Measurements from ENCODE around the gene MYDGF. TPM values are rescaled to one million over a fixed set of nuclear protein-coding genes. Genes with fewer than 3 reads are reported as not detected.

Gene MYDGF
- total RNA-seq, 2 donors from 2014 or later: 59.3 to 72.9 TPM

GRCh38 chr19:4689403-4689802, 19.3 kb upstream of the MYDGF start:
- no peak for TF ChIP-seq CTCF (IDR thresholded peaks at IDR 0.05)
- H3K27me3 ChIP-seq (replicated peaks; ENCODE audit: insufficient read depth): no peaks in the 10 kb centered on the region
- DNase-seq (ENCODE audit: low spot score): no peak
- no peak for ATAC-seq (ENCODE audit: insufficient number of reproducible peaks, low FRiP score, low read depth)
- H3K9me3 ChIP-seq: no peaks in the 10 kb centered on the region
- peaks cover 67% of the 10 kb centered on the region for H3K36me3 ChIP-seq
- no peaks in the 10 kb centered on the region for H3K4me1 ChIP-seq (ENCODE audit: control insufficient read depth in 1 of 2, low read depth in 2 of 2)
- H3K27ac ChIP-seq: no peak overlapping the region
- no peak overlapping the region for H3K4me3 ChIP-seq

DNA sequence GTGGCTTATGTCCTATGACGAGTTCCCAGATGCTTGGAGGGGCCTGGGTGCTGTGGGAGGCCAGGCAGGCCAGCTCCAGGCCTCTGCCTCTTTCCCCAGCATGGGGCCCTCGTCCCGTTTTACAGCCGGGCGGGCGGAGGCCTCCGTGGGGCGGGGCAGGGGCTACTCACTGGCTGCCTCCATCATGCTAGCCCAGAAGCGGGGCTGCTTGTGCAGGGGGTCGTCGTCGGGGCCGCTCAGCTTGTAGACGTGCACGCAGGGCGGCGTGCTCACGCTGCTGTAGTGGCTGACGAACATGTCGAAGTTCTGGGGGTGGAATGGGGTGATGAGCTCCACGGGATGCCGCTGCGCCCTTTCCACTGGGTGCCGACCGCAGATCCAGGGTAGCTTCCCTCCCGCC, 18.4 kb upstream of the MYDGF start:
- no peaks in the 10 kb centered on the region for H3K4me1 ChIP-seq (ENCODE audit: control insufficient read depth in 1 of 2, low read depth in 2 of 2)
- H3K4me3 ChIP-seq: no peak overlapping the region
- H3K27me3 ChIP-seq (replicated peaks; ENCODE audit: insufficient read depth): no peaks in the 10 kb centered on the region
- DNase-seq (ENCODE audit: low spot score) (no peak), ATAC-seq (ENCODE audit: insufficient number of reproducible peaks, low FRiP score, low read depth) (no peak)
- H3K36me3 ChIP-seq: peaks cover 67% of the 10 kb centered on the region
- H3K27ac ChIP-seq: no peak overlapping the region
- H3K9me3 ChIP-seq: no peaks in the 10 kb centered on the region
- TF ChIP-seq CTCF (IDR thresholded peaks at IDR 0.05): no peak

DNA sequence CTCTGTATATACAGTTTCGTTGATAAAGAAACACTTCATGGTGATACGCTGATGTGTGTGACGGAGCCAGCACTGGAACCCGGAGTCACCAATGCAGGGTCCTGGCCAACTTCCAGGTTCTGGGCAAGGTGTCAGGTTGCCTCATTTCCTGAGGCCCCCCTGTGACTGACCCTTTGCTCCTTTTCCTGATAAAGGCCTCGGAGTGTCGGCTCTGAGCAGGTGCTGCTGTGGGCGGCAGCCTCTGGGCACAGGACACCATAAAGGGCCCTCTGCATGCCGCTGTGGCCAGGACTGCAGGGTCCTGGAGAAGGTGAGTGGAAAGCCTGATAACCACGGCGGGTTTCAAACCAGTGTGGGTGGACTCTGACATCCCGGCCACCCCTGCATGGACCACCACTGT, 17.3 kb upstream of the MYDGF start:
- Histone ChIP-seq H3K4me3 (no peak overlapping the region), H3K4me1 (ENCODE audit: control insufficient read depth in 1 of 2, low read depth in 2 of 2) (no peaks in the 10 kb centered on the region), H3K27me3 (replicated peaks; ENCODE audit: insufficient read depth) (no peaks in the 10 kb centered on the region), H3K36me3 (peaks cover 71% of the 10 kb centered on the region), H3K27ac (no peak overlapping the region), H3K9me3 (no peaks in the 10 kb centered on the region)
- no peak for ATAC-seq (ENCODE audit: insufficient number of reproducible peaks, low FRiP score, low read depth)
- no peak for TF ChIP-seq CTCF (IDR thresholded peaks at IDR 0.05)
- DNase-seq (ENCODE audit: low spot score): no peak

DNA sequence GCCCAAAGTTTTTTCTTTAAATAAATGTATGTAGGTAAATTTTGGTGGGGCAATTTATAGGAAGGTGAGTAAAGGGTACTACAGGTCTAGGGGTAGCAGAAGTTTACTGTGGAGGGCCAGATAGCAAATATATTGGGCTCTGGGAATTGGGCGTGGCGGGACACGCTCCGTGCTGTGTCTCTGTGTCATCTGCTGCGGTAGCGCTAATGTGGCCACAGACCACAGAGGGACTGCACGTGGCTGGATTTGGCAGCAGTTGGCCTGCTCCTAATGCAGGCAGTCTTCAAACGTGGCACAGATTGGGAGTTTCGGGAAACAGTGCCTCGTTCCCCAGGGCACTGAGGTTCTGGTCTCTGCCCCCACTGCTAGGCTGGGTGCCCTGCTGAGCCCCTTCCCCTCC, 16.6 kb upstream of the MYDGF start:
- no peak for ATAC-seq (ENCODE audit: insufficient number of reproducible peaks, low FRiP score, low read depth)
- Histone ChIP-seq H3K4me1 (ENCODE audit: control insufficient read depth in 1 of 2, low read depth in 2 of 2) (no peaks in the 10 kb centered on the region), H3K9me3 (no peaks in the 10 kb centered on the region), H3K4me3 (no peak overlapping the region), H3K27me3 (replicated peaks; ENCODE audit: insufficient read depth) (no peaks in the 10 kb centered on the region), H3K27ac (no peak overlapping the region), H3K36me3 (peaks cover 72% of the 10 kb centered on the region)
- no peak for TF ChIP-seq CTCF (IDR thresholded peaks at IDR 0.05)
- DNase-seq (ENCODE audit: low spot score): no peak

GRCh38 chr19:4684312-4685095, 14.4 kb upstream of the MYDGF start:
- Histone ChIP-seq H3K4me3 (no peak overlapping the region), H3K27me3 (replicated peaks; ENCODE audit: insufficient read depth) (no peaks in the 10 kb centered on the region), H3K36me3 (peaks cover 67% of the 10 kb centered on the region), H3K9me3 (no peaks in the 10 kb centered on the region), H3K4me1 (ENCODE audit: control insufficient read depth in 1 of 2, low read depth in 2 of 2) (no peaks in the 10 kb centered on the region), H3K27ac (no peak overlapping the region)
- no peak for TF ChIP-seq CTCF (IDR thresholded peaks at IDR 0.05)
- ATAC-seq (ENCODE audit: insufficient number of reproducible peaks, low FRiP score, low read depth) (no peak), DNase-seq (ENCODE audit: low spot score) (no peak)

Measured in thoracic aorta (tissue), 2 donors.